Activated T-cell treated with anti-CD3 and anti-CD28 coated beads for 24 hours (primary cell): Measurements from ENCODE around the gene BATF2.
A peak's percentile ranks its signal among the peaks of the same experiment; 100 is the strongest.
"Not testable (repeated sequence)": the region's sequence is repeated elsewhere in the genome, so short reads cannot be mapped to it uniquely, and the experiment has no call there.

Experiments
- DNase-seq: peaks from one replicate; pipeline ENCODE4 v3.0.0-alpha.2; 2020; ENCODE audit warnings: low read depth

The BATF2 gene

GRCh38 chr11:64996710-64997380, at the start of gene BATF2:
Gene BATF2, minus strand, starts transcription at chr11:64996971. Its CDS starts 57 bp downstream, at chr11:64996914.
- DNase-seq, result no peak

DNA sequence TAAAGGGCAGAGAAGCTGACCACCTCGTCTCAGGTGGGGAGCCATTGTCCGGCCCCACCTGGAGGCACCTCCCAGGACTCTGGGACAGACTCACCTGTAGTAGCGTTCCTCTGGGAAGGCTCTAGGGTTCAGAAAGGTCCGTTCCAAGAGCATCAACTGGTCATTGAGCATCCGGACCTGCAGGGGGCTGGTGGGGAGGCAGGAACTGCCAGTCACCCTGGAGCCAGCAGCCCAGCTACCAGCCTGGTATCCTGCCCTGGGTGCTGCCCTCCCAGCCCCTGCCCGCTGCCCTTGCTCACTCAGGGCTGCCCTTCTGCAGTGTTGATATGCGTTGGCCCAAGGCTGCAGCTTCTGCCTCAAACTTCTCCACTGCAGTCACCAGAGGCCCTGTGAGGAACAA, 49.0 kb upstream of the BATF2 start:
- no peak for DNase-seq

GRCh38 chr11:65045061-65045460, 48.3 kb upstream of the BATF2 start:
- DNase-seq, result no peak

GRCh38 chr11:65043881-65044501, 47.2 kb upstream of the BATF2 start:
- no peak for DNase-seq

DNA sequence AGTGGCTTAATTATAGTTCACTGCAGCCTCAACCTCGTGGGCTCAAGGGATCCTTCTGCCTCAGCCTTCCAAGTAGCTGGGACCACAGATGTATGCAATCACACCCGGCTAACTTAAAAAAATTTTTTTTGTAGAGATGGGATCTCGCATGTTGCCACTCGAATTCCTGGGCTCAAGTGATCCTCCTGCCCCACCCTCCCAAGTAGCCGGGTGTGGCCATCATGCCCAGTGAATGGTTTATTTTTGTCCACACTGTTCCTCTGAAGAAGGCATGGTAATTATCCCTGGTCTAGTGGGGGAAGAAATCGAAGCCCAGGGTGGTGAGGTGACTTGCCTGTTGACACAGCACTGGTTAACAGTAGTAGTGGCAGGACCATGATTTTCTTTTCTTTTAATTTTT, 46.1 kb upstream of the BATF2 start:
- no peak for DNase-seq

GRCh38 chr11:65040847-65041622, 44.3 kb upstream of the BATF2 start, which contains the start of gene SAC3D1:
Gene SAC3D1, plus strand, starts transcription at chr11:65041210. Its CDS starts 83 bp downstream, at chr11:65041293.
- DNase-seq, result peak; percentile 85

DNA sequence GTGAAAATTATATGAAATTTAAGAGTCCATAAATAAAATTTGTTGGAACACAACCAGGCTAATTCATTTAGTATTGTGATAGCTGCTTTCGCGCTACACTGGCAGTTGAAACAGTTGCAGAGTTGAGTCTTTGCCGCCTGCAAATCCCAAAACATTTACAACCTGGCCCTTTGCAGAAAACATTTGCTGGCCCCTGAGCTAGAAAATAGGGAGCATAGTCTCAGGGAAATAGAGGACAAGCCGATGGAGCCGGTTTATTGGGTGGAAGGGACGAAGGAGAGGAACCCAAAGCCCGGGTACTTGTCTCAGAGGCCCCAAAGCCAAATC, 43.7 kb upstream of the BATF2 start:
- DNase-seq, result no peak

DNA sequence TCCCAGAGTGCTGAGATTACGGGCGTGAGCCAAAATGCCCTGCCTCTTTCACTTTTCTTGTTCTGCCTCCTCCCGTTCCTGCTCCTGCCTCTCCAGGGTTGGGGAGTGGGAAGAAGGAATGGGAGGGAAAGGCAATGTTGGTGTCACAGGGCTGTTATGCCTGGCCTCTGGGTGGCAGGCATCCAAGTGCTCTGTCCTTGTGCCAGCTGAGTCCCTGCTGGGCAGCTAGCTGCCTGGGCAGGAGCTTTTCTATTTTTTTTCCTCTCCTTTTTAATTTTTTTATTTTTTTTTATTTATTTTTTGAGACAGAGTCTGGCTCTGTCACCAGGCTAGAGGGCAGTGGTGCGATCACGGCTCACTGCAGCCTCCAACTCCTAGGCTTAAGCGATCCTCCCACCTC, 40.2 kb upstream of the BATF2 start:
- no peak for DNase-seq

DNA sequence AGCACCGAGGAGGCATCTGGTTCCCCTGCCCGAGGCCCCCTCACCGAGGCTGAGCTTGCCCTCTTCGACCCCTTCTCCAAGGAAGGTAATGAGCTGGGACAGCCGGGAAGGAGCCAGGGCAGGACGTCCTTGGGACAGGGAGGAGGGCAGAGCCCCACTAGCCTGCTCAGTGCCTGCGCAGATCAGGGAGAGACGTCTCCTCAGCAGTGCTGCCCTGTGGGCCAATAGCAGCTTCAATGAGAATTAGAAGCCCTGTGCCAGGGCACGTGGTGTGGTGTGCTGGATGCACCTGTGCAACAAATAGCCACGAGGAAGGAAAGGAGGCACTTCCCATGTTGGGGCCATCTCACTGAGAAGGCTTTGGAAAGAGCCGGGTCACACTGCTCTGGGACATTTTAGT, 38.8 kb upstream of the BATF2 start:
- no peak for DNase-seq

DNA sequence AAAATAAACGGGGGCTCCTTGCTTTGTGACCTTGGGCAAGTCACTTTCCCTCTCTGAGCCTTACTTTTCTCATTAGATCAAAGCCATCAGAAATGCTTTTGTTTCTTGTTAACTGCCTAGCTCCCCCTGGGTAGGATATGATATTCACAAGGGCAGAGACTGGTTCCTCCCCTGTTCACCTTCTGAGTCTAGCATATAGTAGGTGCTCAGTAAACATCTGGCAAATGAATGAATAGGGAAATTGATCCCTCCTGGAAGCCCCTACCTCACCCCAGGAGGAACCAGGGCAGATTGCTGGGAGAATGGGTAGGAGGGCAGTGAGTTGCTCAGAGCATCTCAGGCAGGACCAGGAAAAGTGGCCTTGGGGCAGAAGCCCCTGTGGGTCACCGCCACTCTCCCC, 37.7 kb upstream of the BATF2 start:
- DNase-seq, result no peak

DNA sequence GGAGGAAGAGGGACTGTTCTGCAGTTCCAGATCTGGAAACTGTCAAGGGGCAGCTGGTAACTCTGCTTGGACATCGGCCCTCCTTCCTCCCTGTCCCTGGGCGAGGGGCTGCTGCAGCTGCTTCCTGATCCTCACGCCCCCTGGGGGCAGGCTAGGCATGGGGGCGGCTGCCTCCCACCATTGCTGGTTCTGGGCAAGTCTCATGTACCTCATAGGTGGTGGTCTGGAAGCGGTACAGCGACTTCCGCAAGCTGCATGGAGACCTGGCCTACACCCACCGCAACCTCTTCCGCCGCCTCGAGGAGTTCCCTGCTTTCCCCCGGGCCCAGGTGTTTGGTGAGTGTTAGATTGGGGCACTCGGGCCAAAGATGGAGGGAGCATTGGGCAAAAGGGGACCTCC, 35.4 kb upstream of the BATF2 start:
- DNase-seq, result no peak

- DNase-seq, result peak; percentile 89
Measured at GRCh38 chr11:65027213-65028067, 30.7 kb upstream of the BATF2 start, which contains the start of gene SNX15. Gene SNX15, plus strand, starts transcription at chr11:65027439. Its CDS starts 99 bp downstream, at chr11:65027538.

- no peak for DNase-seq
Measured at GRCh38 chr11:65026810-65027209, 30.0 kb upstream of the BATF2 start.

DNA sequence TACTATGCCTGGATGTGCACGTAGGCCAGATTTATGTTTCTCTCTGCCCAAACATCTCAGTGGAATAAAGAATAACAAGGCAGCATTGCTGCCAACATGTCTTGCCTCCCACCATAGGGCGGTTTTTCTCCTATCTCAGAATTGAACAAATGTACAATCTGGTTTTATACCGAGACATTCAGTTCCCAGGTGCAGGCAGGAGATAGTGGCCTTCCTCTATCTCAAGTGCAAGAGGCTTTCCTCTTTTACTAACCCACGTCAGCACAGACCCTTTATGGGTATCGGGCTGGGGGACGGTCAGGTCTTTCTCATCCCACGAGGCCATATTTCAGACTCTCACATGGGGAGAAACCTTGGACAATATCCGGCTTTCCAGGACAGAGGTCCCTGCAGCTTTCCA, 26.7 kb upstream of the BATF2 start:
- DNase-seq, result not testable (repeated sequence)

DNA sequence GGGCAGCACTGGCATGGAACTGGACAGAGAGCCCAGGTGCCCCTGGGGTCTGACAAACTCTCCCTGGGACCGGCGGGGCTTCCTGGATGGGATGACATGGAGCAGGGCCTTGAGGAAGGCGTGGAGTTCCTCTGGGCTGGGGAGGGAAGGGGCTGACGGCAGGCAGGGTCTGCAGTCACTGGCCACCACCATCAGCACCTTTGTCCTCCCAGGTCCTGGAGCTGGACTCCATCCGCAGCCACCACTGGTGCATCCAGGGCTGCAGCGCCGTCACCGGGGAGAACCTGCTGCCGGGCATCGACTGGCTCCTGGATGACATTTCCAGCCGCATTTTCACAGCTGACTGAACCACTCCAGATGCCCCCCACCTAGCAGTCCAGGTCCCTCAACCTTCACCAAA, 24.7 kb upstream of the BATF2 start:
- no peak for DNase-seq

- no peak for DNase-seq
Measured at GRCh38 chr11:65021003-65021402, 24.2 kb upstream of the BATF2 start.

DNA sequence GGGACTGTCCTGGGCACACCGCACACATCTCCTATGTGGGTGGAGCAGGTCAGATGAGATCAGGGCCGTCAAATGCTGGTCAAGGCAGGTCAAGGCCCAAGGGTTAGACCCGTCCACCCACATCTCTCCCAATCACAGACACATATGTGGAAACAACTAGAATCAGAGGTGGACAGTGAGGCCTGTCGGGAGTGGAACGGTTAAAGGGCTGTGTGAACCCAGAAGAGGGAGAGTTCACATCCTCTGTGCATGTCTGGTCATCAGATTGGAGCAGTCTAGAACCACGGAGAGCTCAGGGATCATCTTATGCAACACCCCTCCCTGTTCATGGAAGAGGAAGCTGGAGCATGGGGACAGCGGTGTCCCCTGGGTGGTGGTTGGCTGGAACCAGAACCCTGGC, 23.1 kb upstream of the BATF2 start:
- DNase-seq, result no peak

- no peak for DNase-seq
Measured at GRCh38 chr11:65017937-65018336, 21.2 kb upstream of the BATF2 start.

DNA sequence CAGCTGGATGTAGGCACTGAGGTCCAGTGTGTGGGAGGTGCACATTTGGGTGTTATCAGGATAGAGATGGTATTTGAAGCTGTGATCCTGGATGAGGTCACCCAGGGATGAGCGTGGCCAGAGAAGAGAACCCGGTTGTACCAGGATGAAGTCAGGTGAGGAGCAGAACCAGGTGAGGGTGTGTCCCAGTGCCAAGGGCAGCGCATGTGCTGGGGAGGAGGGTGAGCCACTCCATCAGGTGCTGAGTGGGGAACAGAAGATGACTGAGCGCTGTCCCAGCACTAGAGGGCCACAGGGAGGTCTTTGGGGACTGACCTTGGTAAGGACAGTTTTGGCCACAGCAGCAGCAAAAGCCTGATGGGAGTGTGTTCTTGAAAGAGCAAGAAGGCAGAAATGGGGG, 19.9 kb upstream of the BATF2 start:
- no peak for DNase-seq

- DNase-seq, result no peak
Measured at GRCh38 chr11:65014726-65015227, 18.0 kb upstream of the BATF2 start.

DNA sequence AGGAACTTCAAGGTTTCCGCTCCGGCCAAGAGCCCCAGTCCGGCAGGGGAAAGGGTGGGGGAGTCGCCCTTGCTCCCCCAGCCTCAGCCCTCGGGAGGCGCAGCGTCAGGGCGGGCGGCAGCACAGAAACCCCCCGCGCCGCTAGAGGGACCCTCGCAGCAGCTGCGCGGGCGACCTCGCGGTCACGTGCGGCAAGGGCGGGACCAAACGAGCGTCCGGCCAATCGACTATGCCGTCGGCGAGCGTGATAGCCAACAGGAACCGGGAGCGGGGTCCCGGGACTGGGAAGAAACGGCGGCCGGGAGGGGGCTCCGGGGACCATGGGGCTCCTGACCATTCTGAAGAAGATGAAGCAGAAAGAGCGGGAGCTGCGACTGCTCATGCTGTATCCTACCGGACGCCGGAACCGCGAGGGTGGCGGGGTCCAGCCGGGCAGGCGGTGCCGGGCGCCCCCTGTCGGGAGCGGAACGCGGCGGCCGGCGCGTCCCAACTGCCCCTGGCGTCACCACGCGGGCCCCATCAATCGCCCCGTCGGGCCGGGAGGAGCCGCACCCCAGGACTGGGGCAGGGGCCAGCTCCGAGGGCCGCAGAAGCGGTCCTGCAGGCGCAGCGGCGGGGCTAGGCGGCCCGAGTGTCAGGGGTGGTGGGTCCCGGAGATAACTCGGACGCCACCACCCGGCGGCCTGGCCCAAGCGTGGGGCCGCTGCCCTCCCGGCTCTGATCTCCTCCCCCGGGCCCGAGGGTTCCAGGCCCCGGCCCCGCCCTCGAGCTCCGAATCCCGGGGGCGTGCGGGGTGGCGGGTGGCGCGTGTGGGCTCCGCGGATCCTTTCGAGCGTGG, 17.3 kb upstream of the BATF2 start, which contains the start of gene ARL2:
TSS of gene ARL2 (plus strand) at position 273 of the 838 bp plus-strand sequence. CDS start at position 321, 48 bp downstream.
- peak; percentile 80 for DNase-seq
